Measurements from ENCODE around the gene TEDC1. TPM values are rescaled to one million over a fixed set of nuclear protein-coding genes. Genes with fewer than 3 reads are reported as not detected.

The TEDC1 gene
- total RNA-seq, 1 experiment from 2014 or later = 26.2 TPM

- no peaks in the 10 kb centered on the region for H3K79me1 ChIP-seq (ENCODE audit: insufficient read depth, low read depth, low read length, poor library complexity, severe bottlenecking)
- Mint-ChIP-seq H3K4me1 (0 out of 4 replicates have a peak, but pooled peaks cover 0 to under 1% of the 10 kb centered on the region in 2 experiments), H3K4me3 (no peak overlapping the region), H3K36me3 (ENCODE audit: insufficient read depth in 1 of 3, low read depth in 3 of 3) (no peaks in the 10 kb centered on the region; a peak in 1 of 7 replicates), H3K27me3 (ENCODE audit: low read depth) (peaks cover 24% of the 10 kb centered on the region), H3K27ac (no peak overlapping the region), H3K9me3 (peaks cover 0 to 8% of the 10 kb centered on the region in 2 experiments; a peak in 2 of 5 replicates)
- no peak overlapping the region for H3K14ac ChIP-seq (ENCODE audit: insufficient read depth, low read length)
- no peaks in the 10 kb centered on the region for H4K20me1 ChIP-seq (ENCODE audit: control insufficient read depth, insufficient read depth, insufficient read length)
- H3T11ph ChIP-seq (ENCODE audit: low read length) = no peak overlapping the region
- no peaks in the 10 kb centered on the region for H3K79me2 ChIP-seq (ENCODE audit: insufficient read depth, low read length)
- no peak overlapping the region for H4K8ac ChIP-seq (replicated peaks; ENCODE audit: insufficient read length, low read depth, low read length)
- no peak overlapping the region for H4K91ac ChIP-seq (ENCODE audit: insufficient read length, low read depth, low read length)
- H3K27ac ChIP-seq (ENCODE audit: insufficient read length, low read depth, low read length) = no peak overlapping the region
- no peaks in the 10 kb centered on the region for H3K4me1 ChIP-seq (ENCODE audit: insufficient read depth, low read length)
- H3K27me3 ChIP-seq (ENCODE audit: insufficient read depth, low read length) = no peaks in the 10 kb centered on the region; the same call in 1 of the 2 replicates
- no peak overlapping the region for H3K18ac ChIP-seq (ENCODE audit: insufficient read length, low read depth, low read length)
- H2BK120ac ChIP-seq (ENCODE audit: low read depth, low read length, poor library complexity, severe bottlenecking) = no peak overlapping the region
- no peak overlapping the region for H3K4me2 ChIP-seq (ENCODE audit: insufficient read depth, insufficient read length, low read length)
- H3K23ac ChIP-seq (ENCODE audit: insufficient read length, low read depth, low read length) = no peak overlapping the region
- H3K23me2 ChIP-seq (ENCODE audit: insufficient read length, low read depth, low read length, poor library complexity, severe bottlenecking) = peaks cover 2% of the 10 kb centered on the region
- DNase-seq = no peak
- WGBS (ENCODE audit: extremely low coverage, insufficient read length, low lambda C conversion rate) = no CpG with 5 or more reads among the region's 16 CpGs
- TF ChIP-seq CTCF (conservative IDR thresholded peaks at IDR 0.05) = no peak
- no peaks in the 10 kb centered on the region for H3K9me3 ChIP-seq (ENCODE audit: control insufficient read depth, low read depth, low read length)
- H2AK5ac ChIP-seq (ENCODE audit: insufficient read length, low read length) = no peak overlapping the region
- H2BK5ac ChIP-seq (ENCODE audit: insufficient read length, low read length) = no peak overlapping the region
- no peak overlapping the region for H2BK20ac ChIP-seq (ENCODE audit: low read depth, low read length, poor library complexity, severe bottlenecking)
- H4K5ac ChIP-seq (ENCODE audit: insufficient read length, low read depth, low read length) = no peak overlapping the region
- no peak overlapping the region for H2BK15ac ChIP-seq (ENCODE audit: low read depth, low read length)
- no peak overlapping the region for H3K9ac ChIP-seq (ENCODE audit: extremely low read depth, insufficient read length, low read length)
- H3K56ac ChIP-seq (ENCODE audit: insufficient read length, low read depth, low read length) = no peak overlapping the region
- no peak overlapping the region for H2AFZ ChIP-seq (ENCODE audit: low read length)
- H2BK12ac ChIP-seq (ENCODE audit: insufficient read length, low read depth, low read length) = no peak overlapping the region
- no peak overlapping the region for H3K4ac ChIP-seq (ENCODE audit: low read depth, low read length)
Observed at GRCh38 chr14:105505101-105505500, 14.1 kb downstream of the TEDC1 start.

Data from H9 (cell line).